Epithelial cell of alveolus of lung (primary cell): Measurements from ENCODE around the gene METTL25B. TPM values are rescaled to one million over a fixed set of nuclear protein-coding genes. Genes with fewer than 3 reads are reported as not detected.

Experiments
- total RNA-seq: library from RNA; depleted of rRNA; stranded (reverse); fragments of >200 nt; gene quantifications from 2 replicates; pipeline ENCODE4 v1.2.1, GENCODE V29; 2015

The METTL25B gene
- total RNA-seq = 11.1 and 19.9 TPM in 2 replicates

GRCh38 chr1:156727926-156728598 is at the start of gene METTL25B:
Gene METTL25B, plus strand, starts transcription at chr1:156728469. Its CDS starts 636 bp downstream, at chr1:156729105.

GRCh38 chr1:156705321-156705917 is 22.9 kb upstream of the METTL25B start, which contains the start of gene CRABP2:
Gene CRABP2, minus strand, starts transcription at chr1:156705583. Its CDS starts 137 bp downstream, at chr1:156705446.

GRCh38 chr1:156728599-156729462 is 562 bp downstream of the METTL25B start, which contains the start of gene ISG20L2:
Gene ISG20L2, minus strand, starts transcription at chr1:156728766. Its CDS starts 1,114 bp downstream, at chr1:156727652.

GRCh38 chr1:156740741-156741480 is 12.6 kb downstream of the METTL25B start, which contains the start of gene MRPL24:
Gene MRPL24, minus strand, starts transcription at chr1:156741088. Its CDS starts 2,384 bp downstream, at chr1:156738704.

GRCh38 chr1:156751451-156751756 is 23.1 kb downstream of the METTL25B start, which contains the start of gene HDGF:
Gene HDGF, minus strand, starts transcription at chr1:156751675. Its CDS starts 246 bp downstream, at chr1:156751429.

GRCh38 chr1:156767101-156767878 is 39.0 kb downstream of the METTL25B start, which contains the start of gene PRCC:
Gene PRCC, plus strand, starts transcription at chr1:156767535. Its CDS starts 237 bp downstream, at chr1:156767772.

Other genes starting within 250 kb of the METTL25B start
- 16.9 and 40.0 TPM in 2 replicates for gene MEF2D, start 227.7 kb upstream of the METTL25B start, total RNA-seq
- 4.2 and 22.8 TPM in 2 replicates for gene IQGAP3, start 155.9 kb upstream of the METTL25B start, total RNA-seq
- gene TTC24, start 148.7 kb upstream of the METTL25B start, total RNA-seq = not detected in 2 replicates
- 70.1 and 93.0 TPM in 2 replicates for gene NAXE, start 136.7 kb upstream of the METTL25B start, total RNA-seq
- gene GPATCH4, start 127.0 kb upstream of the METTL25B start, total RNA-seq = 4.0 and 11.4 TPM in 2 replicates
- gene HAPLN2, start 109.1 kb upstream of the METTL25B start, total RNA-seq = 1.9 TPM in 1 of 2 replicates, not detected in the other
- gene BCAN, start 86.4 kb upstream of the METTL25B start, total RNA-seq = not detected in 2 replicates
- gene NES, start 51.1 kb upstream of the METTL25B start, total RNA-seq = 34.3 and 110 TPM in 2 replicates
- gene CRABP2, start 22.9 kb upstream of the METTL25B start, total RNA-seq = 38.1 and 68.6 TPM in 2 replicates
- gene ISG20L2, start 297 bp downstream of the METTL25B start, total RNA-seq = 17.2 and 18.0 TPM in 2 replicates
- 52.1 and 67.7 TPM in 2 replicates for gene MRPL24, start 12.6 kb downstream of the METTL25B start, total RNA-seq
- gene HDGF, start 23.2 kb downstream of the METTL25B start, total RNA-seq = 186 and 249 TPM in 2 replicates
- gene PRCC, start 39.1 kb downstream of the METTL25B start, total RNA-seq = 35.8 and 59.0 TPM in 2 replicates
- 0.32 and 2.1 TPM in 2 replicates for gene SH2D2A, start 88.4 kb downstream of the METTL25B start, total RNA-seq
- not detected in 2 replicates for gene INSRR, start 130.6 kb downstream of the METTL25B start, total RNA-seq
- under 0.01 and 0.56 TPM in 2 replicates for gene NTRK1, start 132.4 kb downstream of the METTL25B start, total RNA-seq
- 14.0 and 15.4 TPM in 2 replicates for gene PEAR1, start 165.2 kb downstream of the METTL25B start, total RNA-seq
- not detected in 2 replicates for gene LRRC71, start 192.2 kb downstream of the METTL25B start, total RNA-seq